CD14-positive monocyte (primary cell): ENCODE data around the gene HUNK. TPM values are rescaled to one million over a fixed set of nuclear protein-coding genes. Genes with fewer than 3 reads are reported as not detected.
"Not testable (repeated sequence)": the region's sequence is repeated elsewhere in the genome, so short reads cannot be mapped to it uniquely, and the experiment has no call there.

Experiments
- DNase-seq, 3 donors: peaks; one replicate each; pipeline ENCODE4 v3.0.0-alpha.2; 2011 to 2022
- H2AFZ ChIP-seq: 2 replicates; pipeline ENCODE4 v1.6.0; 2012; ENCODE audit warnings: mild to moderate bottlenecking, low read depth, low read length, inconsistent platforms; ENCODE audit not compliant: insufficient read depth, poor library complexity, severe bottlenecking
- H3K27ac ChIP-seq, 2 donors: 1 replicate in 1 of 2; 2 replicates in 1 of 2; pipeline ENCODE4 v1.5.1; 2012 to 2013; ENCODE audit warnings: low read length in 2 of 2, control low read depth in 1 of 2, inconsistent platforms in 1 of 2, low read depth in 1 of 2, mild to moderate bottlenecking in 1 of 2
- H3K27me3 ChIP-seq, 2 donors: one replicate each; pipeline versions ENCODE4 v1.6.0 to v1.6.1; 2011 to 2013; ENCODE audit warnings: low read length in 2 of 2; ENCODE audit not compliant: control insufficient read depth in 2 of 2, insufficient read depth in 2 of 2
- H3K36me3 ChIP-seq, 2 donors: replicated peaks in 1 of 2; 1 replicate in 1 of 2; 2 replicates in 1 of 2; pipeline versions ENCODE4 v1.5.1 to v1.6.1; 2012 to 2013; ENCODE audit warnings: low read length in 2 of 2, control low read depth in 1 of 2, inconsistent platforms in 1 of 2, mild to moderate bottlenecking in 1 of 2; ENCODE audit not compliant: insufficient read depth in 2 of 2, control insufficient read depth in 1 of 2
- H3K4me1 ChIP-seq, 2 donors: 1 replicate in 1 of 2; 2 replicates in 1 of 2; pipeline versions ENCODE4 v1.5.1 to v1.6.1; 2012 to 2013; ENCODE audit warnings: low read length in 2 of 2, control low read depth in 1 of 2, inconsistent platforms in 1 of 2, mild to moderate bottlenecking in 1 of 2, moderate library complexity in 1 of 2; ENCODE audit not compliant: insufficient read depth in 2 of 2, control insufficient read depth in 1 of 2
- H3K4me2 ChIP-seq: replicated peaks from 2 replicates; pipeline ENCODE3; 2012; ENCODE audit warnings: low read length, moderate library complexity, mild to moderate bottlenecking; ENCODE audit not compliant: poor library complexity, severe bottlenecking; ENCODE audit errors: extremely low read depth
- H3K4me3 ChIP-seq, 3 experiments: fragments of 200-600 bp in 1 of 3; sonication (generic) in 1 of 3; replicated peaks in 1 of 3; 1 replicate in 2 of 3; 2 replicates in 1 of 3; pipeline ENCODE4 v1.5.1; 2011 to 2013; ENCODE audit warnings: low read length in 3 of 3, mild to moderate bottlenecking in 3 of 3, control low read depth in 2 of 3, low read depth in 2 of 3, inconsistent platforms in 1 of 3, moderate library complexity in 1 of 3
- H3K79me2 ChIP-seq: 2 replicates; pipeline ENCODE4 v1.6.0; 2012; ENCODE audit warnings: mild to moderate bottlenecking, control low read depth, inconsistent platforms, low read length, moderate library complexity; ENCODE audit not compliant: insufficient read depth
- H3K9ac ChIP-seq: 2 replicates; pipeline ENCODE4 v1.6.0; 2017; ENCODE audit warnings: low read length, mild to moderate bottlenecking; ENCODE audit not compliant: insufficient read depth, poor library complexity, severe bottlenecking
- H3K9me3 ChIP-seq, 2 donors: replicated peaks in 1 of 2; 1 replicate in 1 of 2; 2 replicates in 1 of 2; pipeline versions ENCODE4 v1.5.1 to v1.6.1; 2012 to 2013; ENCODE audit warnings: low read length in 2 of 2, control low read depth in 1 of 2; ENCODE audit not compliant: control insufficient read depth in 1 of 2, insufficient read depth in 1 of 2
- H4K20me1 ChIP-seq: 2 replicates; pipeline ENCODE4 v1.6.0; 2012; ENCODE audit warnings: mild to moderate bottlenecking, low read length, control low read depth, moderate library complexity; ENCODE audit not compliant: insufficient read depth
- H3K27ac Mint-ChIP-seq, 7 donors: one replicate each; pipeline ENCODE4 v1.8.0; 2020; ENCODE audit warnings: mild to moderate bottlenecking in 7 of 7, mixed read lengths in 7 of 7, moderate library complexity in 6 of 7, inconsistent platforms in 2 of 7
- H3K27me3 Mint-ChIP-seq, 3 donors: one replicate each; pipeline ENCODE4 v1.8.0; 2021 to 2022; ENCODE audit warnings: low read depth in 3 of 3, mild to moderate bottlenecking in 3 of 3, mixed read lengths in 3 of 3, moderate library complexity in 3 of 3, inconsistent platforms in 1 of 3
- H3K36me3 Mint-ChIP-seq, 2 donors: one replicate each; pipeline ENCODE4 v1.8.0; 2020; ENCODE audit warnings: mixed read lengths in 2 of 2, inconsistent platforms in 1 of 2, mild to moderate bottlenecking in 1 of 2
- H3K4me1 Mint-ChIP-seq: one replicate; pipeline ENCODE4 v1.8.0; 2020; ENCODE audit warnings: mild to moderate bottlenecking, mixed read lengths
- H3K4me3 Mint-ChIP-seq, 2 donors: one replicate each; pipeline ENCODE4 v1.8.0; 2020; ENCODE audit warnings: mild to moderate bottlenecking in 2 of 2, mixed read lengths in 2 of 2, moderate library complexity in 1 of 2
- H3K9me3 Mint-ChIP-seq, 7 donors: one replicate each; pipeline ENCODE4 v1.8.0; 2020 to 2022; ENCODE audit warnings: mixed read lengths in 7 of 7, mild to moderate bottlenecking in 6 of 7, moderate library complexity in 6 of 7, inconsistent platforms in 2 of 7
- WGBS: methylation state at CpG from one replicate; pipeline ENCODE4 v1.1.5; 2013; ENCODE audit warnings: missing lambda C conversion rate; ENCODE audit not compliant: insufficient coverage; 5-methylcytosine and 5-hydroxymethylcytosine counted together
- intact Hi-C, 2 donors: fragments of 100-400 bp; cut with micrococcal nuclease; formaldehyde crosslinking; loops; one replicate each; pipeline versions ENCODE4 v1.15.0 to v1.15.1; 2023
- polyA plus RNA-seq, 3 donors: library from polyadenylated mRNA; depleted of rRNA in 1 of 3; unstranded in 2 of 3; stranded (reverse) in 1 of 3; fragments of 300-500 nt in 2 of 3; fragments of >200 nt in 1 of 3; fragmentation: Illumina TruSeq in 2 of 3; gene quantifications; 1 replicate in 2 of 3; 2 replicates in 1 of 3; pipeline ENCODE4 v1.2.3, GENCODE V29; 2012 to 2021
- TF ChIP-seq, protein P1 (sequence below): fragments of 200-600 bp; IDR thresholded peaks from one replicate; pipeline ENCODE4 v1.8.0; 2022; ENCODE audit warnings: antibody characterized with exemption, mild to moderate bottlenecking

HUNK gene
- polyA plus RNA-seq, 3 donors, result not detected

- Mint-ChIP-seq H3K27me3 (peaks cover 7 to 12% (median 9%) of the 10 kb centered on the region in 3 donors), H3K4me1 (no peaks in the 10 kb centered on the region), H3K27ac (no peak overlapping the region), H3K4me3 (no peak overlapping the region), H3K36me3 (no peaks in the 10 kb centered on the region), H3K9me3 (peaks cover 3 to 8% (median 4%) of the 10 kb centered on the region in 7 donors)
- no peaks in the 10 kb centered on the region for H3K27me3 ChIP-seq
- peaks cover 0 to 3% of the 10 kb centered on the region in 2 donors for H3K9me3 ChIP-seq
- no peaks in the 10 kb centered on the region for H3K36me3 ChIP-seq
- no peaks in the 10 kb centered on the region for H3K4me1 ChIP-seq
- H3K4me3 ChIP-seq, result no peak overlapping the region
- no peak overlapping the region for H3K9ac ChIP-seq
- intact Hi-C loops, result no loop called here
- no peak overlapping the region for H2AFZ ChIP-seq
- no CpG with 5 or more reads among the region's 4 CpGs for WGBS
- H3K4me2 ChIP-seq, result no peak overlapping the region
- H4K20me1 ChIP-seq, result no peaks in the 10 kb centered on the region
- H3K27ac ChIP-seq, result no peak overlapping the region
- no peak for DNase-seq
- H3K79me2 ChIP-seq, result no peaks in the 10 kb centered on the region
- TF ChIP-seq, protein P1, sequence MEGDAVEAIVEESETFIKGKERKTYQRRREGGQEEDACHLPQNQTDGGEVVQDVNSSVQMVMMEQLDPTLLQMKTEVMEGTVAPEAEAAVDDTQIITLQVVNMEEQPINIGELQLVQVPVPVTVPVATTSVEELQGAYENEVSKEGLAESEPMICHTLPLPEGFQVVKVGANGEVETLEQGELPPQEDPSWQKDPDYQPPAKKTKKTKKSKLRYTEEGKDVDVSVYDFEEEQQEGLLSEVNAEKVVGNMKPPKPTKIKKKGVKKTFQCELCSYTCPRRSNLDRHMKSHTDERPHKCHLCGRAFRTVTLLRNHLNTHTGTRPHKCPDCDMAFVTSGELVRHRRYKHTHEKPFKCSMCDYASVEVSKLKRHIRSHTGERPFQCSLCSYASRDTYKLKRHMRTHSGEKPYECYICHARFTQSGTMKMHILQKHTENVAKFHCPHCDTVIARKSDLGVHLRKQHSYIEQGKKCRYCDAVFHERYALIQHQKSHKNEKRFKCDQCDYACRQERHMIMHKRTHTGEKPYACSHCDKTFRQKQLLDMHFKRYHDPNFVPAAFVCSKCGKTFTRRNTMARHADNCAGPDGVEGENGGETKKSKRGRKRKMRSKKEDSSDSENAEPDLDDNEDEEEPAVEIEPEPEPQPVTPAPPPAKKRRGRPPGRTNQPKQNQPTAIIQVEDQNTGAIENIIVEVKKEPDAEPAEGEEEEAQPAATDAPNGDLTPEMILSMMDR, result no peak
These were observed 17.6 kb upstream of the HUNK start for GRCh38 chr21:31855180-31855579.

GRCh38 chr21:31857096-31857495 is 15.7 kb upstream of the HUNK start:
- Histone ChIP-seq H3K4me1 (no peaks in the 10 kb centered on the region), H3K27me3 (no peaks in the 10 kb centered on the region), H3K79me2 (no peaks in the 10 kb centered on the region), H2AFZ (no peak overlapping the region), H4K20me1 (no peaks in the 10 kb centered on the region), H3K4me2 (no peak overlapping the region), H3K36me3 (no peaks in the 10 kb centered on the region), H3K9ac (no peak overlapping the region), H3K9me3 (peaks cover 2 to 3% of the 10 kb centered on the region in 2 donors), H3K4me3 (no peak overlapping the region), H3K27ac (no peak overlapping the region)
- Mint-ChIP-seq H3K4me3 (no peak overlapping the region), H3K4me1 (no peaks in the 10 kb centered on the region), H3K27ac (no peak overlapping the region), H3K27me3 (peaks cover 8 to 11% (median 11%) of the 10 kb centered on the region in 3 donors), H3K36me3 (no peaks in the 10 kb centered on the region), H3K9me3 (peaks cover 0 to 6% (median 0%) of the 10 kb centered on the region in 7 donors)
- TF ChIP-seq, protein P1, result no peak
- intact Hi-C loops, result no loop called here
- DNase-seq, result no peak
- WGBS, result no CpG with 5 or more reads among the region's 7 CpGs

GRCh38 chr21:31857631-31858030 is 15.2 kb upstream of the HUNK start:
- H3K4me3 Mint-ChIP-seq, H3K4me1 Mint-ChIP-seq, H3K4me1 ChIP-seq, H3K4me2 ChIP-seq, H3K4me3 ChIP-seq, intact Hi-C loops, H4K20me1 ChIP-seq, H3K36me3 Mint-ChIP-seq, DNase-seq, H3K27me3 ChIP-seq, H3K27ac ChIP-seq, H3K27ac Mint-ChIP-seq, H3K79me2 ChIP-seq, H3K36me3 ChIP-seq, H3K9ac ChIP-seq, H3K9me3 Mint-ChIP-seq, H3K9me3 ChIP-seq, H2AFZ ChIP-seq: not testable (repeated sequence)
- H3K27me3 Mint-ChIP-seq, result peaks cover 8 to 11% (median 11%) of the 10 kb centered on the region in 3 donors
- 69% methylated on average over 4 of the region's 7 CpGs for WGBS
